ENCODE results near the gene CACNG4. TPM values are rescaled to one million over a fixed set of nuclear protein-coding genes. Genes with fewer than 3 reads are reported as not detected.

The CACNG4 gene
- total and polyA plus RNA-seq, 2 of the 4 experiments (the other 2 are of a cell fraction): under 0.01 to 0.53 TPM

DNA sequence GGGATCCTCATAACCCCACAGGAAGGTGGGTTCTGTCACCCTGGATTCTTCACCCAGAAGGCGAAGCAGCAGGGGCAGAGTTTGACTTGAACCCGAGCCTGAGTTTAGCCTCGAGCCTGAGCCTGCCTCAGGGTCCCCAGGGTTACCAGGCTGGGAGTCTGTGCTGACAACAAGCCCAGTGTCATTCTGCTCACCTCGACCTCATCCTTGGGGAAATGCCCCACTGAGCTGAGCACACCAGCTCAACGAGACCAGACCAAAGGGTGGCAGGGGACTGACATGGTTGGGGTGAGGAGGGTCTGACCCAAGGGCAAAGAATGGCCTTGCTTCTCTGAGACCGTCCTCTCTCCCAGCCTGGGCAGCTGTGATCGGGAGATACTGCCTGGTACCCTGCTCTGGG, 20.2 kb downstream of the CACNG4 start:
- H3K4me2 ChIP-seq (ENCODE audit: low read depth, low read length): no peak overlapping the region
- H2BK15ac ChIP-seq (ENCODE audit: low read depth, low read length): no peak overlapping the region
- no peak for ATAC-seq (ENCODE audit: low read depth)
- H3K36me3 ChIP-seq (ENCODE audit: control insufficient read depth, insufficient read depth, low read length): no peaks in the 10 kb centered on the region
- H3K23ac ChIP-seq (ENCODE audit: low read depth, low read length): no peak overlapping the region
- H2BK20ac ChIP-seq (ENCODE audit: low read depth, low read length): no peak overlapping the region
- no peaks in the 10 kb centered on the region for H3K9me3 ChIP-seq (ENCODE audit: control insufficient read depth, insufficient read depth, low read length)
- no peak overlapping the region for H3K56ac ChIP-seq (ENCODE audit: extremely low read depth, insufficient read depth, low read length)
- peaks cover 56% of the 10 kb centered on the region for H3K27me3 ChIP-seq (ENCODE audit: control insufficient read depth, insufficient read depth, low read length)
- H2AFZ ChIP-seq (replicated peaks; ENCODE audit: low read length, poor library complexity): no peak overlapping the region
- BruUV-seq (replicated peaks): no TSS peak
- no peak overlapping the region for H2BK120ac ChIP-seq (ENCODE audit: low read depth, low read length)
- no peak overlapping the region for H2AK5ac ChIP-seq (ENCODE audit: low read depth, low read length)
- dilution Hi-C loops (cut with HindIII; ENCODE audit: low sequenced_read_pairs, unreplicated experiment) (no loop called here), in situ Hi-C loops (cut with MboI; ENCODE audit: low sequenced_read_pairs) (no loop called here), intact Hi-C loops (cut with micrococcal nuclease) (no loop called here)
- no peak overlapping the region for H2AK9ac ChIP-seq (replicated peaks; ENCODE audit: low read depth, low read length, poor library complexity)
- no peak overlapping the region for H3K14ac ChIP-seq (replicated peaks; ENCODE audit: low read depth, low read length)
- 0 out of 2 replicates have a peak, but pooled peaks cover 5% of the 10 kb centered on the region for H3K4me1 ChIP-seq (ENCODE audit: control insufficient read depth, insufficient read depth, low read length)
- no peak overlapping the region for H4K5ac ChIP-seq (ENCODE audit: low read depth, low read length)
- ChIA-PET POLR2A (ENCODE audit: unreplicated experiment) (no interaction called here), CTCF (no interaction called here)
- H3K9me1 ChIP-seq (ENCODE audit: insufficient read depth, low read length): no peaks in the 10 kb centered on the region; the same call in 1 of the 2 replicates
- WGBS, 2 experiments (ENCODE audit: extremely low coverage in 2 of 2, insufficient read length in 1 of 2): 40% methylated on average over 1 of the region's 7 CpGs; no CpG with 5 or more reads in 1 of the 2 experiments
- DNase-seq: no peak
- H4K20me1 ChIP-seq (ENCODE audit: insufficient read depth, low read length): no peaks in the 10 kb centered on the region
- H4K8ac ChIP-seq (ENCODE audit: low read depth in 2 of 2, low read length in 2 of 2): no peak overlapping the region
- H3K4me3 ChIP-seq (ENCODE audit: insufficient read depth, low read depth, low read length): no peak overlapping the region
- no peak overlapping the region for H2BK5ac ChIP-seq (ENCODE audit: low read depth, low read length, poor library complexity, severe bottlenecking)
- TF ChIP-seq, protein P1, sequence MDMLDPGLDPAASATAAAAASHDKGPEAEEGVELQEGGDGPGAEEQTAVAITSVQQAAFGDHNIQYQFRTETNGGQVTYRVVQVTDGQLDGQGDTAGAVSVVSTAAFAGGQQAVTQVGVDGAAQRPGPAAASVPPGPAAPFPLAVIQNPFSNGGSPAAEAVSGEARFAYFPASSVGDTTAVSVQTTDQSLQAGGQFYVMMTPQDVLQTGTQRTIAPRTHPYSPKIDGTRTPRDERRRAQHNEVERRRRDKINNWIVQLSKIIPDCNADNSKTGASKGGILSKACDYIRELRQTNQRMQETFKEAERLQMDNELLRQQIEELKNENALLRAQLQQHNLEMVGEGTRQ (IDR thresholded peaks at IDR 0.05; ENCODE audit: low read depth, low read length): no peak
- TF ChIP-seq, protein P2, sequence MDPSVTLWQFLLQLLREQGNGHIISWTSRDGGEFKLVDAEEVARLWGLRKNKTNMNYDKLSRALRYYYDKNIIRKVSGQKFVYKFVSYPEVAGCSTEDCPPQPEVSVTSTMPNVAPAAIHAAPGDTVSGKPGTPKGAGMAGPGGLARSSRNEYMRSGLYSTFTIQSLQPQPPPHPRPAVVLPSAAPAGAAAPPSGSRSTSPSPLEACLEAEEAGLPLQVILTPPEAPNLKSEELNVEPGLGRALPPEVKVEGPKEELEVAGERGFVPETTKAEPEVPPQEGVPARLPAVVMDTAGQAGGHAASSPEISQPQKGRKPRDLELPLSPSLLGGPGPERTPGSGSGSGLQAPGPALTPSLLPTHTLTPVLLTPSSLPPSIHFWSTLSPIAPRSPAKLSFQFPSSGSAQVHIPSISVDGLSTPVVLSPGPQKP (IDR thresholded peaks at IDR 0.05; ENCODE audit: borderline replicate concordance, low read depth, low read length): no peak
- TF ChIP-seq NFE2L2 (IDR thresholded peaks at IDR 0.05; ENCODE audit: low read depth, low read length): no peak
- no peak for TF ChIP-seq BHLHE40 (IDR thresholded peaks at IDR 0.05; ENCODE audit: low read depth, low read length)
- TF ChIP-seq RFX5 (IDR thresholded peaks at IDR 0.05; ENCODE audit: low read depth, low read length): no peak
- no peak for TF ChIP-seq CHD1 (IDR thresholded peaks at IDR 0.05; ENCODE audit: low read depth, low read length)
- TF ChIP-seq RCOR1 (IDR thresholded peaks at IDR 0.05; ENCODE audit: insufficient replicate concordance, low read length): no peak
- TF ChIP-seq, protein P3, sequence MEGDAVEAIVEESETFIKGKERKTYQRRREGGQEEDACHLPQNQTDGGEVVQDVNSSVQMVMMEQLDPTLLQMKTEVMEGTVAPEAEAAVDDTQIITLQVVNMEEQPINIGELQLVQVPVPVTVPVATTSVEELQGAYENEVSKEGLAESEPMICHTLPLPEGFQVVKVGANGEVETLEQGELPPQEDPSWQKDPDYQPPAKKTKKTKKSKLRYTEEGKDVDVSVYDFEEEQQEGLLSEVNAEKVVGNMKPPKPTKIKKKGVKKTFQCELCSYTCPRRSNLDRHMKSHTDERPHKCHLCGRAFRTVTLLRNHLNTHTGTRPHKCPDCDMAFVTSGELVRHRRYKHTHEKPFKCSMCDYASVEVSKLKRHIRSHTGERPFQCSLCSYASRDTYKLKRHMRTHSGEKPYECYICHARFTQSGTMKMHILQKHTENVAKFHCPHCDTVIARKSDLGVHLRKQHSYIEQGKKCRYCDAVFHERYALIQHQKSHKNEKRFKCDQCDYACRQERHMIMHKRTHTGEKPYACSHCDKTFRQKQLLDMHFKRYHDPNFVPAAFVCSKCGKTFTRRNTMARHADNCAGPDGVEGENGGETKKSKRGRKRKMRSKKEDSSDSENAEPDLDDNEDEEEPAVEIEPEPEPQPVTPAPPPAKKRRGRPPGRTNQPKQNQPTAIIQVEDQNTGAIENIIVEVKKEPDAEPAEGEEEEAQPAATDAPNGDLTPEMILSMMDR (conservative IDR thresholded peaks at IDR 0.05; ENCODE audit: low read depth, low read length): no peak
- TF ChIP-seq RAD21 (IDR thresholded peaks at IDR 0.05; ENCODE audit: low read length): no peak
- TF ChIP-seq MAZ (IDR thresholded peaks at IDR 0.05; ENCODE audit: borderline replicate concordance, low read depth, low read length): no peak
- TF ChIP-seq FOS (IDR thresholded peaks at IDR 0.05; ENCODE audit: low read depth, low read length): no peak
- TF ChIP-seq SMC3 (IDR thresholded peaks at IDR 0.05; ENCODE audit: low read depth, low read length): no peak
- H3K4ac ChIP-seq (ENCODE audit: low read depth, low read length): no peak overlapping the region
- H4K91ac ChIP-seq (ENCODE audit: insufficient read depth, low read depth, low read length): no peak overlapping the region
- H3K9ac ChIP-seq (ENCODE audit: low read depth, low read length): no peak overlapping the region
- H3K27ac ChIP-seq (ENCODE audit: insufficient read depth, low read length): no peak overlapping the region
- no peaks in the 10 kb centered on the region for H3K79me1 ChIP-seq (ENCODE audit: low read depth in 1 of 2, low read length in 2 of 2)
- no peak overlapping the region for H3K18ac ChIP-seq (ENCODE audit: low read depth, low read length)

Data from IMR-90 (cell line).